Measurements from ENCODE around the gene DLG2.

The DLG2 gene

GRCh38 chr11:83454674-83455073 is 2172.5 kb downstream of the DLG2 start:
- no peak for TF ChIP-seq CTCF (IDR thresholded peaks at IDR 0.05)

- TF ChIP-seq CTCF (IDR thresholded peaks at IDR 0.05): no peak
Observed at GRCh38 chr11:83449338-83449913, 2177.7 kb downstream of the DLG2 start.

GRCh38 chr11:83448686-83449085 is 2178.5 kb downstream of the DLG2 start:
- TF ChIP-seq CTCF (IDR thresholded peaks at IDR 0.05): no peak

- no peak for TF ChIP-seq CTCF (IDR thresholded peaks at IDR 0.05)
Observed at GRCh38 chr11:83441601-83442000, 2185.5 kb downstream of the DLG2 start.

GRCh38 chr11:83441171-83441570 is 2186.0 kb downstream of the DLG2 start:
- no peak for TF ChIP-seq CTCF (IDR thresholded peaks at IDR 0.05)

- TF ChIP-seq CTCF (IDR thresholded peaks at IDR 0.05): no peak
Observed at GRCh38 chr11:83438438-83438837, 2188.7 kb downstream of the DLG2 start.

GRCh38 chr11:83437939-83438338 is 2189.2 kb downstream of the DLG2 start:
- no peak for TF ChIP-seq CTCF (IDR thresholded peaks at IDR 0.05)

GRCh38 chr11:83436855-83437254 is 2190.3 kb downstream of the DLG2 start:
- TF ChIP-seq CTCF (IDR thresholded peaks at IDR 0.05): no peak

Measured in LNCAP (cell line).